Peyer's patch (tissue), 4 donors: Measurements from ENCODE around the gene FRMD4A.

Source experiments
- POLR2A ChIP-seq, 2 donors: fragments of 450-650 bp; IDR thresholded peaks; one replicate each; pipeline ENCODE4 v1.5.1; 2017; ENCODE audit warnings: antibody characterized with exemption in 2 of 2, mild to moderate bottlenecking in 2 of 2, moderate library complexity in 2 of 2
- TF ChIP-seq, protein P1 (sequence below), 6 experiments: fragments of 450-650 bp in 4 of 6; fragments of 200-600 bp in 2 of 6; sonication (generic) in 1 of 6; IDR thresholded peaks; one replicate each; pipeline ENCODE4 v1.5.1; 2017 to 2019; ENCODE audit warnings: antibody characterized with exemption in 6 of 6, mild to moderate bottlenecking in 3 of 6, moderate library complexity in 1 of 6

DNA sequence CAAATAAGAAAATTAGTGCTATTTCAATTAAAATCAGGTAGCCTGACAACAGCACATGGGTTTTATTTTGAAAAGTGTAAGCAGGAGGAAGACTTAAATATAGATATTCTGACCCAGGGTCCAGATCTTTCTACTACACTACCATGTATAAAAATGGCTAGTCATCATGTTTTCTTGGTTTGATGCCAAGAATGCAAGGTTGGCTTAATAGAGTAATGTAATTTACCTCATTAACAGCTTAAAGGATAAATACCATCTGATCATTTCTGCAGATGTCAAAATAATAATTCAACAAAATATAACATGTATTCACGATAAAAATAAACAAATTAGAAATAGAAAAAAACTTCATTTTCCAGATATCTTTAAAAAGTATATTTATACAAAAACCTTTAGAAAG is 39.4 kb downstream of the FRMD4A start:
- TF ChIP-seq, protein P1, sequence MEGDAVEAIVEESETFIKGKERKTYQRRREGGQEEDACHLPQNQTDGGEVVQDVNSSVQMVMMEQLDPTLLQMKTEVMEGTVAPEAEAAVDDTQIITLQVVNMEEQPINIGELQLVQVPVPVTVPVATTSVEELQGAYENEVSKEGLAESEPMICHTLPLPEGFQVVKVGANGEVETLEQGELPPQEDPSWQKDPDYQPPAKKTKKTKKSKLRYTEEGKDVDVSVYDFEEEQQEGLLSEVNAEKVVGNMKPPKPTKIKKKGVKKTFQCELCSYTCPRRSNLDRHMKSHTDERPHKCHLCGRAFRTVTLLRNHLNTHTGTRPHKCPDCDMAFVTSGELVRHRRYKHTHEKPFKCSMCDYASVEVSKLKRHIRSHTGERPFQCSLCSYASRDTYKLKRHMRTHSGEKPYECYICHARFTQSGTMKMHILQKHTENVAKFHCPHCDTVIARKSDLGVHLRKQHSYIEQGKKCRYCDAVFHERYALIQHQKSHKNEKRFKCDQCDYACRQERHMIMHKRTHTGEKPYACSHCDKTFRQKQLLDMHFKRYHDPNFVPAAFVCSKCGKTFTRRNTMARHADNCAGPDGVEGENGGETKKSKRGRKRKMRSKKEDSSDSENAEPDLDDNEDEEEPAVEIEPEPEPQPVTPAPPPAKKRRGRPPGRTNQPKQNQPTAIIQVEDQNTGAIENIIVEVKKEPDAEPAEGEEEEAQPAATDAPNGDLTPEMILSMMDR (IDR thresholded peaks at IDR 0.05) = no peak
- no peak for TF ChIP-seq POLR2A (IDR thresholded peaks at IDR 0.05)
